Esophagus squamous epithelium (tissue), 4 donors: ENCODE data around the gene WDR91.

ENCODE experiments used
- CTCF ChIP-seq, 6 experiments: fragments of 450-650 bp in 4 of 6; fragments of 200-600 bp in 2 of 6; sonication (generic) in 2 of 6; IDR thresholded peaks; one replicate each; pipeline ENCODE4 v1.5.1; 2016 to 2019; ENCODE audit warnings: antibody characterized with exemption in 6 of 6, mild to moderate bottlenecking in 4 of 6, moderate library complexity in 4 of 6
- POLR2A ChIP-seq, 4 donors: fragments of 450-650 bp; IDR thresholded peaks; one replicate each; pipeline ENCODE4 v1.6.1; 2017; ENCODE audit warnings: antibody characterized with exemption in 4 of 4, mild to moderate bottlenecking in 4 of 4, moderate library complexity in 3 of 4

- no peak for TF ChIP-seq CTCF (IDR thresholded peaks at IDR 0.05)
- TF ChIP-seq POLR2A (IDR thresholded peaks at IDR 0.05) = no peak
Observed at GRCh38 chr7:135186261-135186540, 25.1 kb downstream of the WDR91 start.
